GM19372 (cell line): ENCODE results near the gene CFAP58.

Experiments used
- ATAC-seq: cut with Tn5 transposase; IDR thresholded peaks from one replicate; pipeline ENCODE4 v1.9.1; 2021; ENCODE audit warnings: mild to moderate bottlenecking, low read depth, moderate library complexity; ENCODE audit not compliant: unreplicated experiment

CFAP58 gene

DNA sequence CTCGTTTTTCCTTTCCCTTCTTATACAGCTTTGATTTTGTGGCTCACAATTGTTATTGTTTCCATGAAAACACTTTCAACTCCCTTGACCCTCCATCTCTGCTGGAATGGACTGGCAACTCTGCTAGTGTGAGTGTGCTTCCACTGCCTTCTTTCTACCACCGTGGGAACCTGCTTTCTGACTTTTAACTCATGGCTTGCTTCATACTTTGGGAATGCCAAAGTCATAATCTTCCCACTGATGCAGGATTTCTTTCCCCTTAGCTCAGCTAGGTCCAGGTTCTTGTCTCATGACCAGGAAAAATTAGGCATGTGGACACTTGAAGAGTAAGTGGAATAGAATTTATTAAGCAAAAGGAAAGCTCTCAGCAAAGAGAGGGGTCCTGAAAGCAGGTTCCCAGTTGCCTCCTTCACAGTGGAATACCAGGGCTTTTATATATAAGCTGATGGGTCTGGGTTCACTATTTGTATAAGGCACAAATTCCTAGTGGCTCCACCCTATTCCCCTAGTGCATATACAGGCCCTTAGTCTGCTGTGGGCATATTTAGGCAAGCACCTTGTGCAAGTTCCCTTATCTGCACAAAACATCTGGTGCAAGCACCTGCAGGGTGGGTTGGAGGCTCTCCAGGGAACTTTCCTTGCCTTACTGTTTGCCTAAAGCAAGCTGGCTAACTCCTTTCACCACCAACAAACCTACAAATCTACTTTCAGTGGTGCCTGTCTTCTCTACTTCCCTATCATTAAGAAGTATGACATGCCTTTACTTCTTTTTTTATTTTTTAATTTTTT lies 119.5 kb downstream of the CFAP58 start:
- ATAC-seq, result no peak

DNA sequence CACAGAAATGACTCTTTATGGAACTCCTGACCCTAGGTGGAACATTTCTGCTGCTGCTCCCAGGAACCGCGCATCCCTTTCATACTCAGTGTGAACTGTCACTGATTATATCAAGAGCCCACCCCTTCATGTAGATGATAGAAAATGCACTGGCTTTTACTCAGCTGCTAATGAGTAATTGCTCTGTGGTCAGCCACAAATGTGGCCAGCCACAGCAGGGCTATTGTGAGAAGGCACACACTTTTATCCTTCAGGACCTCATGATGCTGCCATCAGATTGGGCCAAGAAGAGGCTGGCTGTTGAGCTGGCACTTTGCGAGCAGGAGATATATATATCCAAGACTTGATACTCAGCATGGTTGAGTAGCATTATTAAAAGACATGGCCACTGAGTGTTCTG lies 124.7 kb downstream of the CFAP58 start:
- no peak for ATAC-seq

DNA sequence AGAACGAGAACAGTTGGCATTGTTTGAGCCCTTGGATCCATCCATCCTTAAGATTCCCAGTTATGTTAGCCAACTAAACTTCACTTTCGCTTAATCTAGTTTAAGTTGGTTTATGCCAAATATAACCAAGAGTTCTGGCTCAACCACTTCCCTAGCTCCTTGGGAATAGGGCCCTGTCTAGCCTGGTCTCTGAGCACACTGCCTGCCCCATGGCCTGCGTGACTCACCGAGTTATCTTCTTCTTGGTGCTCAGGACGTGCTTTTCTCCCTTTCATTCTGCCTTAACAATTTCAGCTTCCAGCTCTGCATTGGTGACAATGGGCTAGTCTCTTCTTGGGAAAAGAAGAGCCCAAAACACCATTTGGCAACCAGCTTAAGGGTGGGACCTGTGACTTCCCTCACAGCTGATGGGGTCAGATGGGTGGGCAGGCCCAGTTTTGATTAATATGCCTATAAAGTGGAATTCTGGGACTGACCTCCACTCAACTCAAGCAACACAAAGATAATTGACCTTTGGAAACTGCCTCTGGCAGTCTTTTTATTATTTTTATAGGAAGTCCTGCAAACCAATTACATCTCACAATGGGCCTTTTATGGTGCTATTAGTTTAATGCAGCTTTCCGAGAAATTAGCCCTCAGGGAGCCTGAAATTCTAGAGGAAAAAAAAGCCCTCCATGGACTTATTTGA lies 126.4 kb downstream of the CFAP58 start:
- no peak for ATAC-seq

DNA sequence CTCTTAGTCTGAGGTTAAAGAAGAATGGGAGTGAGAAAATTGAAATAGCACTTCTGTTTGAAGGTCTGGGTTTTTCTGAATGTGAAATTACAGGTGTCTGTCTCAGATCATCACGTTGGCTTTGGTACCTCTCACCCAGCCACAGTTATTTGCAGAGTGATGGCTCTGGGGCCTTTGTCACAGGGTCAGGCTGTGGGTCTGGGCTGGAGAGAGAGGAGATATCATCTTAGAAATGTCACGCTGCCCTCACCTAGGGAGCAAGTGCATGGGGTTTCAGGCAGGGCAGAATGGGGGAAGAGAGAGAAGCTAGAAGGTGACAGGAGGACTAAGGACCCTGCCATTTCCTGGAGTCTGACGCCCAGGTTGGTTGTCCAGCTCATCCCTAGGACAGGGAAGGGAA lies 127.2 kb downstream of the CFAP58 start:
- no peak for ATAC-seq

DNA sequence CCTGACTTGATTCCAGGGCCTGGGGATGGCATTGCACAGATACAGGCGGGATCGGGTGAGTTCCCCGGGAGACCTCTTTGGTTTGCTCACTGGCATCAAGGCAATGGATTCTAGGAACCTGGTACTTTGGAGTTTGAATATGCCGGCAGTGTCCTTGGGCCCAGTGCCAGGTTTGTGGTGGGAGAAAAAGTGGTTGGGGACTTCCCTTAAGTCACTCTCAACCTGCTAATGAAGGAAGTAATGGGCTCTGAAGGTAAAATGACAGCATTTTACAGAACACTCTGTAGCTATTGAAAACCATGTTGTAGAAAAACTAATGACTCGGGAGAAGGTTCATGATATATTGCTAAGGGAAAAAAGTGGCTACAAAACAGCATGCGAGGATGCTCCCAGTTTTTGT lies 129.9 kb downstream of the CFAP58 start:
- no peak for ATAC-seq

DNA sequence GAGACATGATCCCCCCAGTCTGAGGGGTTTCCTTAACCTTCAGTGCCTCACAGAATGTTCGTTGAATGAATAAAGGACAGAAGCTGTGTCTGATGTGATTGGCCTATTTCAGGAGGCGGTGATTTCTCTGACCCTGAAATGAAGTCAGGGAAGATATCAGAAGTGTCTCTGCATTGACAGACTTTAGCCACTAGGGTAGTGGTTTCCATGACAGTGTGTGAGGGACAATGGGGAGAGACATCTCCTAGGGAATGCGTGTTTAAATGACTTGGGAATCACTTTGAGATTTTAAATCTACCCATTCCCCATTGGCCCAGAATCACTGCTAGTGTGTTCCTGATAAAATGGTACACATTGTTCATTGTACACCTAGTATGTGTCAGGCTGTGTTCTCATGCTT lies 132.0 kb downstream of the CFAP58 start:
- no peak for ATAC-seq

DNA sequence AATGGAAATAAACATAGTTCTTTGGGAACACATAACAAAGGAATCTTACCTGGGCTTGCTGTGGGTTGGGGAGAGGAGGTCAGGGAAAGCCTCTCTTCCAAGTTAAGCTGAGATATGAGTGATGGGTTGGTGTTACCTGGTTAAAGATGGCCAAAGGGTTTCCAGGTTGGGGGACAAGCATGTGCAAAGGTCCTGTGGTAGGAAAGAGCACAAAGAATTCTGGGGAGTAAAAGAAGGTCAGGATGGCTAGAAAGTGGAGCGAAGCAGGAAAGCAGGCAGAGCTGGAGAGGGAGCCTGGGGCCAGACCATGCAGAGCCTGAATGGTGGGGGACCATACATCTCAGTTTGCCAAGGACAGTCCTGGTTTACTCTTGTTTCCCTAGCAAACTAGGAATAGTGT lies 133.2 kb downstream of the CFAP58 start:
- ATAC-seq, result no peak

DNA sequence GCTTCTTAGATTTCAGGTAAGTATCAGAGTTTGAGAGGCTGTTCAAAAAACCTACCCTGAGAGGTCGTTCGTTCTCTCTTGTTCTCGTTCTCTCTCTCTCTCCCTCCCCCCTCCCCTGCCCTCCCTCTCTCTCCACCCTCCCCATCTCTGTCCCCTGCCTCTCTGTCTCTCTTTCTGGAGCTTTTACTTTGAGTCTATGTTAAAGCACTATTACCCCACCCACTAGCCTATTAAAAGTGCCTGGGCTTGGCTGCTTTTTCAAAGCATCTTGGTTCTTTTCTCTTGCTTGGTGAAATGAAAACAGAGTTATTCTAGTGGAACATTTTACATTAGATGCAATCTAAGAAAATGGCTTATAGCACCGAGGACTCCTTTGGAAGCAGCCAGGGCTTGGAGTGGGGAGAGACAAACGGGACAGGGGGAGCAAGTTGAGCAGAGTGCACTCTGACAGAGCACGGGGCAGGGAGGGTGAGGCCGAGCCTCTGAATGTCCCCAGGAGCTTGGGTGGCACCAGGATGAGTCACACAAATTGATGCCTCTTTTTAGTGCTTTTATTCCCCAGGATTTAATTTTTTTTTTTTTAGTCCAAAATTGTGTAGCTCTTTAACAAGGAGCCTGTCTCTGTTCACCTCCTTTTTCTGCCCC lies 134.3 kb downstream of the CFAP58 start:
- no peak for ATAC-seq

DNA sequence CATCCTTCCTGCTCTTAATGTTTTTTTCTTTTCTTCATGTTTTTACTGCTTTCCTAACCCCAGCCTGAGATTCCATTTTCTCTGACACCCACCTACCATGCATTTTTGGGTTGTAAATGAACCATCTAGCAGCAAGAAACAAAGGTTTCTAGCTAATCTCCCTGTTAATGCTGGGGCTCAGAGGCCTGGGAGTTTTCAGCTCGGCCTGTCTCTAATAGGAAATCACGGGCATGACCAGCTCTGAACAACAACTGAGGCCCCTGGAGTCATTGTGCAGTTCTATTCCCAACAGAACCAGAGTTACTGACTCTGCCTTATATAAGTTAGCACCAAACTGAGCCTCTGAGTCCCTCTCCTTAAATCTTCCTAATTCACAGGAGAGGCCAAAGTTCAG lies 134.8 kb downstream of the CFAP58 start:
- no peak for ATAC-seq

DNA sequence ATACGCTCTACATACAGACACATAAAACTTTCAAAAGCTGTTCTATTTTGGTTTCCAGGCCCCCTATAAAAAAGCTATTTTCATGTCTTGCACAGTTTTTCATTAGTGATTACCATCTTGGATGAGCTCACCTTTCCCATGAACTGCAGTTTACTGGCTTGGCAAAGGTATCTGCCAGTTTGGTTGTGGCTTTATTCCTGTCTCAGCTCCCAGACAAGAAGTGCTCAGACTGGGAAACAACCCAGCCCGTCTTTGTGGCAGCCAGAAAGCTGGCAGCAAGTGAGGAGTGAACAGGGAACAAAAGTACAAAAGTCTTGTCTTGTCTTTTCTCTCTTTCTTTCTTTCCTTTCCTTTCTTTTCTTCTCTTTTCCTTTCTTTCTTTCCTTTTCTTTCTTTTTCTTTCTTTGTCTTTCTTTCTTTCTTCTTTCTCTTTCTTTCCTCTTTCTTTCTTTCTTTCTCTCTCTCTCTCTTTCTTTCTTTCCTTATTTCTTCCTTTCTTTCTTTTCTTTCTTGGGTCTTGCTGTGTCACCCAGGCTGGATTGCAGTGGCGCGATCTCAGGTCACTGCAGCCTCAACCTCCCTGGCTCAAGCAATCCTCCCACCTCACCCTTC lies 138.8 kb downstream of the CFAP58 start:
- no peak for ATAC-seq

DNA sequence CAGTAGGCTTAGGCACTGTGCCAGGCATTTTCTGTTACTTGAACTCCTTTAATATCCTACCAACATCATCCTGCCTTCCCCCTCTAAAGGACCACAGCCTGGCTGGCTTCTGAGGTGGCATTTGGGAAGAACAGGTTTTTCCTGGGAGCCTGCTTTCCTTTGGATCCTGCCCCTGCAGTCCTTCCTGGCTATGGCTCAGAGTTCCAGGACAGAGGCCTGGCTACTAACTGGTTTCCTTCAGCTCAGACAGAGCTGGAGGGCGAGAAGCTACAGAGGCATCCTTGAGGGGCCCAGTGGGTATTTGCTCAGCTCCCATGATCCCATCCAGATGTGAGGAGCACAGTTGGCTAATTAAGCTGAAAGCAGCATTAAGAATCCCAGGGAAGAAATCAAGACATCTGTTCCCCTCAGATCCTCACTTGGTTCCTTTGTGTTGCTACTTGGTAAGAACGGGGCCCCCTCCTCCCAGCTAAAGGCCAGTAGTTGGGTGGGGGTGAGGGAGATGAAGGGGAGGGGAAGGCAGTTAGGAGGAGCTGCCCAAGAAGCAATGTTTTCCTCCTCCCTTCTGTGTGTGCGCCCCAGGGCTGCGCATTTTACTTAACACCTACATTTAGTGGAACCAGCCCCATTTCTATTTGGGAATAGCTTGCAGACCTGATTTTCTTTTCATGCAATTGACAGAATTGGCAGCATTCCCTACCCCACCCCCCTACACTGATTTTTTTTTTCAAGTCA lies 144.9 kb downstream of the CFAP58 start:
- no peak for ATAC-seq

DNA sequence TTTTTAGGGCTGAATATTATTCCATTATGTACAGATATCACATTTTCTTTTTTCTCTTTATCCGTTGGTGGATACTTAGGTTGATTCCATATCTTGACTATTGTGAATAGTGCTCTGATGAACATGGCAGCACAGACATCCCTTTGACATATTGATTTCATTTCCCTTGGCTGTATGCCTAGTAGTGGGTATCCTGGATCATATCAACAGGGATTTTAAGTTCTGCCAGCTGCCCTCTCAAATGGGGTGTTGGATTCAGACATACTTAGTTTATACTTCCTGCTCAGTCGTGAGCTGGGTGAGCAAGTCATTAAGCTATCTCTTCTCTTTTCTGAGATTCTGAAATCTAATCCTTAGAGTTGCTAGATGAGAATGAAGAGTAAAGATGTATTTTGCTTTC lies 147.8 kb downstream of the CFAP58 start:
- no peak for ATAC-seq

DNA sequence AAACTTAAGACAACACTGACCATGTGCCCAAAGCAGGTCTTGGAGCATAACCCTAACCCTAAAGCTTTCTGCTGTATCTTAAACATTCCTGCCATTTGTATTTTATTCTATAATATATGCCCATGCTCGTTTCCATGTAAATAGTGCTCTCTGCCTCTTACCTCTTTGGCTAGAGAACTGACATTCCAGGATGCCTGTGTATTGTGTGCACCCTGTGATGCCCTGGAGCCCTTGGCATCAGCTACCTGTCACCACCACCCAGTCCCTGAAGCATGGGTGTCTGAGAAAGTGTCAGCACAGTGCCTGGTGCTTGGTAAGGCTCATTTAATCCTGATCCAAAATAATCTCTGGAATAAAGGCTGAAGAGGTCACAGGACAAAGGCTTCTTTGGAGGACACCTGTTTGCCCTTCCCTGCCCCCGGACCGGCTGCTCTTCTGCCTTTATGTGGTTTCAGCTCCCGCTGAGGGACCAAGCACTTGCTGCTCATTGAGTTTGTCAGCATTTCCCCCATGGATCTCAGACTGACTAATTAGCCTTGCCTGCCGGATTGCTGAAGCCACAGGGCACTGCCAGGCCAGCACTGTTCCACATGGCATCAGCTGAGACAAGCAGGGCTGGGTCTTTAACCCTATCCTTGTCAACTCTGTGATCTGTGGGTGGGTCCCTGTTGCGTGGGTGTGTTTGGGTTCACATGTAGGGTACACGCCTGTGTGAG lies 148.4 kb downstream of the CFAP58 start:
- no peak for ATAC-seq

DNA sequence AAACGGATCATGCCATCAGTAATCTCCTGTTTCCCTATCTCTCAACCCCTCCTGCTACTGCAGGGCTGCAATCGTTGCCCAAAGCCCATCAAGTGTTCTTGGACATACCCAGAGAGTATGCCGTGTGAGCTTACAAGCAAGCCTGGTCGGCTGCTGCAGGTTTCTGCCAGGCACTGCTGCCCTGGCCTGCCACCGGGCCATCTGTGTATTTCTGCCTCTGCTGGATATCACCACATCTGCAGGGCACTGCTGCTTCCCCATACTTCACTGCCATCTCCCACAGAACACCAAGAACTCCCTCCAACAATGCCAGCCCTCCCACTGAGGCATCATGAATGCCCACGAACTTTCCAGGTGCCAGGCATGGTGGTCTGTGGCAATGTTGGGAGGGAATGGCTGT lies 149.3 kb downstream of the CFAP58 start:
- no peak for ATAC-seq
